ENCODE measurements around the gene BMP5.

DNA sequence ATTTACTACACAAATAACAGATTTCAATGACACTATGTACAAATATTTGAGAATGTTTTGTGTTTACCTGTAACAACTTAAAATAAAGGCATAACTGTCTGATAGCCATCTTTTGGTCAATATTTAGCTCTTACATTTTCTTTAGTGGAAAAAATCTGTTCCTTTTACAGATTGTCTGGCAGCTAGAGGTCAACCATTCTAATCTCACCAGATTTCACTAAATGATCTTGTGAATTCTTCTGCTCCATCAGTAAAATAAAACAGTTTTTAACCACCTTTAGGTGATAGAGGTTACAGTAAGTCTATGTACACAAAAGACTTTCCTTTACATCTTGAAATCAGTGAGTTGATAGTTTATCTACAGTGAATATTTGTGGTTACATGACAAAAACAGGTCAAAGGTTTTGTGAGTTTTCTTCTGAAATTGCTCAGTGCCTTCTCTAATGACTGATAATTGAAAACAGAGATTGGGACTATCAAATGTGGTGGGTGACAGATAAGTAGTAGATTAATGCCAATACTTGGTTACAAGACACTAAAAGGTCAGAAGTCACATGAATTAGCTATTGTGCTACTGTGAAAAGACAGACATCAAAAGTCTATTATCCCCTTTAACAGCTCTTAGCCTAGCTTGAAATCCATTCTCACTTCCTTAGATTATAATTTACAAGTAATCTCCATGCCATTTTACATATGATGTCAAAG lies 47.4 kb downstream of the BMP5 start:
- TF ChIP-seq, protein P1, sequence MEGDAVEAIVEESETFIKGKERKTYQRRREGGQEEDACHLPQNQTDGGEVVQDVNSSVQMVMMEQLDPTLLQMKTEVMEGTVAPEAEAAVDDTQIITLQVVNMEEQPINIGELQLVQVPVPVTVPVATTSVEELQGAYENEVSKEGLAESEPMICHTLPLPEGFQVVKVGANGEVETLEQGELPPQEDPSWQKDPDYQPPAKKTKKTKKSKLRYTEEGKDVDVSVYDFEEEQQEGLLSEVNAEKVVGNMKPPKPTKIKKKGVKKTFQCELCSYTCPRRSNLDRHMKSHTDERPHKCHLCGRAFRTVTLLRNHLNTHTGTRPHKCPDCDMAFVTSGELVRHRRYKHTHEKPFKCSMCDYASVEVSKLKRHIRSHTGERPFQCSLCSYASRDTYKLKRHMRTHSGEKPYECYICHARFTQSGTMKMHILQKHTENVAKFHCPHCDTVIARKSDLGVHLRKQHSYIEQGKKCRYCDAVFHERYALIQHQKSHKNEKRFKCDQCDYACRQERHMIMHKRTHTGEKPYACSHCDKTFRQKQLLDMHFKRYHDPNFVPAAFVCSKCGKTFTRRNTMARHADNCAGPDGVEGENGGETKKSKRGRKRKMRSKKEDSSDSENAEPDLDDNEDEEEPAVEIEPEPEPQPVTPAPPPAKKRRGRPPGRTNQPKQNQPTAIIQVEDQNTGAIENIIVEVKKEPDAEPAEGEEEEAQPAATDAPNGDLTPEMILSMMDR (IDR thresholded peaks at IDR 0.05) = no peak
- no peak for TF ChIP-seq POLR2A (IDR thresholded peaks at IDR 0.05)
